ENCODE measurements around the gene ZNF730. TPM values are rescaled to one million over a fixed set of nuclear protein-coding genes. Genes with fewer than 3 reads are reported as not detected.
"Not testable (repeated sequence)": the region's sequence is repeated elsewhere in the genome, so short reads cannot be mapped to it uniquely, and the experiment has no call there.

Gene ZNF730
- total and polyA plus RNA-seq, 5 donors = 0.18 to 0.54 (median 0.41) TPM; not detected in 1

- no peak overlapping the region for H3K4me3 ChIP-seq (ENCODE audit: low read length)
- 96% methylated on average over 4 of the region's 4 CpGs for WGBS
- intact Hi-C loops (cut with DNase I) = no loop called here
Observed at GRCh38 chr19:23101241-23101640, 15.6 kb upstream of the ZNF730 start.

DNA sequence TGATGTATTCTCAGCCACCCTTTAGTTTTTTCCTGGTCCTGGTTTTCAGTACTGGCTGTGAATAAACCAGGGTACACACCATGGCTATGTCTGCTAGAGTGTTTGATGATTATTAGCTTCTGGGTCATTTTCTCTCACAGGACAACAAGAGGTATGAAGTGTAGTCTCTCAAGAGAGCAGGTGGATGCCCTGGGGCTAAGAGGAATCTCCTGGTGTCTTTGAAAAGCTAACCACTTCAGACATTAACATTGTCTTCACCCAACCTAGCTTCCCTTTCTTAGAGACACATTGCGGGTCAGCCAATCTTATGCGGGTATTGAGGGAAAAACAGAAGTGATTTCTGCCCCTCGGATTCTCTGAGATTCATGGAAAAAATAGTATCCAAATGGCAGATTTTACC is 1.6 kb downstream of the ZNF730 start:
- ATAC-seq = no peak
- Histone ChIP-seq H3K4me3 (ENCODE audit: low read length) (no peak overlapping the region), H3K9me3 (ENCODE audit: control insufficient read depth, low read length) (no peaks in the 10 kb centered on the region), H3K4me1 (ENCODE audit: control insufficient read depth, insufficient read depth, low read length) (no peaks in the 10 kb centered on the region), H3K27ac (ENCODE audit: low read length) (no peak overlapping the region), H3K27me3 (ENCODE audit: control insufficient read depth, insufficient read depth) (no peaks in the 10 kb centered on the region)
- WGBS = 74% methylated on average over 3 of the region's 3 CpGs
- DNase-seq = no peak
- intact Hi-C loops (cut with DNase I) = no loop called here

More at GRCh38 chr19:23101241-23101640, 15.6 kb upstream of the ZNF730 start:
- DNase-seq = no peak
- H3K4me1 ChIP-seq (ENCODE audit: control insufficient read depth, insufficient read depth, low read length) = no peaks in the 10 kb centered on the region
- no peaks in the 10 kb centered on the region for H3K27me3 ChIP-seq (ENCODE audit: control insufficient read depth, insufficient read depth)
- H3K27ac ChIP-seq (ENCODE audit: low read length) = no peak overlapping the region
- no peaks in the 10 kb centered on the region for H3K9me3 ChIP-seq (ENCODE audit: control insufficient read depth, low read length)
- no peak for ATAC-seq

DNA sequence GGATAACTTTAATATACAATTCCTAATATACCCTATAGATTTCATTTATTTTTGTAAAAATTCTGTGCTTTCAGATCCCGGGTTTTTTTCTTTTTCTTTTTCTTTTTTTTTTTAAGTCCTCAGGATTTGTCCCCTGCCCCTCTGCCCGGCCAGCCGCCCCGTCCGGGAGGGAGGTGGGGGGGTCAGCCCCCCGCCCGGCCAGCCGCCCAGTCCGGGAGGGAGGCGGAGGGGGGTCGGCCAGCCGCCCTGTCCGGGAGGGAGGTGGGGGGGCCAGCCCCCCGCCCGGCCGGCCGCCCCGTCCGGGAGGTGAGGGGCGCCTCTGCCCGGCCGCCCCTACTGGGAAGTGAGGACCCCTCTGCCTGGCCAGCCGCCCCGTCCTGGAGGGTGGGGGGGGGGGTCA is 17.4 kb downstream of the ZNF730 start:
- WGBS = 96% methylated on average over 24 of the region's 24 CpGs
- H3K9me3 ChIP-seq (ENCODE audit: control insufficient read depth, low read length); H3K4me1 ChIP-seq (ENCODE audit: control insufficient read depth, insufficient read depth, low read length); H3K27ac ChIP-seq (ENCODE audit: low read length); ATAC-seq; H3K4me3 ChIP-seq (ENCODE audit: low read length); H3K27me3 ChIP-seq (ENCODE audit: control insufficient read depth, insufficient read depth); intact Hi-C loops (cut with DNase I): not testable (repeated sequence)
- DNase-seq = peak in 1 of 3 donors; percentile 53

GRCh38 chr19:23145617-23146415 is 29.0 kb downstream of the ZNF730 start:
- Histone ChIP-seq H3K4me3 (ENCODE audit: low read length) (no peak overlapping the region), H3K9me3 (ENCODE audit: control insufficient read depth, low read length) (peaks cover 2% of the 10 kb centered on the region), H3K27me3 (ENCODE audit: control insufficient read depth, insufficient read depth) (no peaks in the 10 kb centered on the region), H3K4me1 (ENCODE audit: control insufficient read depth, insufficient read depth, low read length) (no peaks in the 10 kb centered on the region), H3K27ac (ENCODE audit: low read length) (no peak overlapping the region)
- WGBS = 98% methylated on average over 3 of the region's 3 CpGs
- intact Hi-C loops (cut with DNase I) = no loop called here
- ATAC-seq (no peak), DNase-seq (no peak)

DNA sequence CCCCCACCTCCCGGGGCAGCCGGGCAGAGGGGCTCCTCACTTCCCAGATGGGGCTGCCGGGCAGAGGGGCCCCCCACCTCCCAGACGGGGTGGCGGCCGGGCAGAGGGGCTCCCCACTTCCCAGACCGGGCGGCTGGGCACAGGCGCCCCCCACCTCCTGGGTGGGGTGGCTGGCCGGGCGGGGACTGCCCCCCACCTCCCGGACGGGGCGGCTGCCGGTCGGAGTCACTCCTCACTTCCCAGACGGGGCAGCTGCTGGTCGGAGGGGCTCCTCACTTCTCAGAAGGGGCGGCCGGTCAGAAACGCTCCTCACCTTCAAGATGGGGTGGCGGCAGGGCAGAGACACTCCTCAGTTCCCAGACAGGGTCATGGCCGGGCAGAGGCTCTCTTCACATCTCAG is 43.9 kb downstream of the ZNF730 start:
- no peak overlapping the region for H3K4me3 ChIP-seq (ENCODE audit: low read length)
- H3K27ac ChIP-seq (ENCODE audit: low read length) = no peak overlapping the region
- DNase-seq (peak in 2 of 3 donors; percentile 21 to 52), ATAC-seq (no peak)
- no peaks in the 10 kb centered on the region for H3K27me3 ChIP-seq (ENCODE audit: control insufficient read depth, insufficient read depth)
- no peaks in the 10 kb centered on the region for H3K4me1 ChIP-seq (ENCODE audit: control insufficient read depth, insufficient read depth, low read length)
- 95% methylated on average over 23 of the region's 23 CpGs for WGBS
- intact Hi-C loops (cut with DNase I) = no loop called here
- H3K9me3 ChIP-seq (ENCODE audit: control insufficient read depth, low read length) = no peaks in the 10 kb centered on the region

DNA sequence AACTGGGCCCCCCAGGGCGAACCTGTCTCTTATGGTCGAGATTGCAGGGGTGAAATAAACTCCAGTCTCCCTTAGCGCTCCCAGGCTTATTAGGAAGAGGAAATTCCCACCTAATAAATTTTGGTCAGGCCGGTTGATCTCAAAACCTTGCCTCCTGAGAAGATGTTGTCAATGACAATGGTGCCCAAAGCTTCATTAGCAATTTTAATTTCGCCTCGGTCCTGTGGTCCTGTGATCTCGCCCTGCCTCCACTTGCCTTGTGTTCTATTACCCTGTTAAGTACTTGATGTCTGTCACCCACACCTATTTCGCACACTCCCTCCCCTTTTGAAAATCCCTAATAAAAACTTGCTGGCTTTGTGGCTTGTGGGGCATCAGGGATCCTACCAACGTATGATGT is 51.5 kb downstream of the ZNF730 start:
- H3K27me3 ChIP-seq (ENCODE audit: control insufficient read depth, insufficient read depth); DNase-seq; H3K4me3 ChIP-seq (ENCODE audit: low read length); H3K9me3 ChIP-seq (ENCODE audit: control insufficient read depth, low read length); H3K4me1 ChIP-seq (ENCODE audit: control insufficient read depth, insufficient read depth, low read length); H3K27ac ChIP-seq (ENCODE audit: low read length); ATAC-seq; intact Hi-C loops (cut with DNase I): not testable (repeated sequence)
- WGBS = 14% methylated on average over 9 of the region's 9 CpGs

GRCh38 chr19:23183251-23183650 is 66.4 kb downstream of the ZNF730 start:
- no peak for ATAC-seq
- WGBS = 65% methylated on average over 11 of the region's 11 CpGs
- intact Hi-C loops (cut with DNase I) = no loop called here

DNA sequence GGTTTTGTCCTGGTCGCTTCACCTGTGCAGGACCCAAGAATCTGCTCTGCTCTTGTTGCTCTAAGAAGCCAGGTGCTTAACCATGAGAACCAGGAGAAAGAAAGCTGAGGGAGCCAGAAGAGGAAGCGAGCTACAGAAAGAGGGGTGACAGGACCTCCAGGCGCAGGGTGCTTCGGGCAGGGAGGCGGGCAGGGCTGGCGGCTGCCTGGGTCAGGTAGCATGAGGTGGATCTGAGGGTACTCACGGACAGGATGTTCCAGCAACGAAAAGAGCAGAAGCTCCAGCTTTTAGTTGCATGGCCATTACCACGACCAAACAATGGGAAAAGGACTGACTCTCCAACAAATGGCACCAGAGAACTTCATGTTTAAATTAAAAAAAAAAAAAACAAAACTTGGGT is 73.5 kb downstream of the ZNF730 start:
- no peaks in the 10 kb centered on the region for H3K4me1 ChIP-seq (ENCODE audit: control insufficient read depth, insufficient read depth, low read length)
- no peaks in the 10 kb centered on the region for H3K27me3 ChIP-seq (ENCODE audit: control insufficient read depth, insufficient read depth)
- DNase-seq (no peak), ATAC-seq (no peak)
- no peak overlapping the region for H3K27ac ChIP-seq (ENCODE audit: low read length)
- intact Hi-C loops (cut with DNase I) = no loop called here
- no peaks in the 10 kb centered on the region for H3K9me3 ChIP-seq (ENCODE audit: control insufficient read depth, low read length)
- WGBS = 88% methylated on average over 9 of the region's 9 CpGs
- no peak overlapping the region for H3K4me3 ChIP-seq (ENCODE audit: low read length)

More at GRCh38 chr19:23183251-23183650, 66.4 kb downstream of the ZNF730 start:
- DNase-seq = no peak
- no peaks in the 10 kb centered on the region for H3K27me3 ChIP-seq (ENCODE audit: control insufficient read depth, insufficient read depth)
- no peaks in the 10 kb centered on the region for H3K4me1 ChIP-seq (ENCODE audit: control insufficient read depth, insufficient read depth, low read length)
- no peaks in the 10 kb centered on the region for H3K9me3 ChIP-seq (ENCODE audit: control insufficient read depth, low read length)
- no peak overlapping the region for H3K27ac ChIP-seq (ENCODE audit: low read length)
- H3K4me3 ChIP-seq (ENCODE audit: low read length) = no peak overlapping the region

Other genes starting within 250 kb of the ZNF730 start
- gene ZNF728, start 113.8 kb upstream of the ZNF730 start, total RNA-seq = 1 to 10 TPM; 4.2 to 6.9 (median 4.8) TPM
- 1.2 TPM for gene ZNF728, start 113.8 kb upstream of the ZNF730 start, polyA plus RNA-seq
- 1 to 10 TPM in 2 of 4 donors, under 1 TPM in 2; 0.89 to 2.8 (median 1.3) TPM for gene ZNF724, start 133.4 kb downstream of the ZNF730 start, total RNA-seq
- 0.34 TPM for gene ZNF724, start 133.4 kb downstream of the ZNF730 start, polyA plus RNA-seq

Data from right cardiac atrium (tissue), 5 donors.